ENCODE results near the gene NAV3. TPM values are rescaled to one million over a fixed set of nuclear protein-coding genes. Genes with fewer than 3 reads are reported as not detected.
"Not testable (repeated sequence)": the region's sequence is repeated elsewhere in the genome, so short reads cannot be mapped to it uniquely, and the experiment has no call there.

Gene NAV3
- total and polyA plus RNA-seq, 10 donors, result 0.74 to 111 (median 40.4) TPM

DNA sequence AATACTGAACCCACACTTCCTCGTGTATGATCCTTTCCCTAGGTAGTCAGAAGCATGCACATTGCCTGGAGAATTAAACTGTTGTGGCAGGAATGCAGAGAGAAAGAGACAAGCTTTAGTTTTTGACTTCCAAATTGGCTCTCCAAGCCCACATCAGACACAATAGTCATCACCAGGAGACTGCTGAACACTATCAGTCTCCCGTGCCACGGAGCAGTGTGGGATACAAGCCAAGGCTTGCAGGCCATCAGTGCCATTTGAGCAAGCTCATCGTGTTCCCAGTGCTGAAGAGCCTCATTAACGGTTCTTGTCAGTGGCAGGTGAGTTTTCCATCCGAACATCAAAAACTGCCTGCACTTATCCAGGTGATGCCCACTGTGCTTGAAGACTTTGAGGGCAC, 410.8 kb downstream of the NAV3 start:
- H3K27me3 ChIP-seq (replicated peaks in 1 of 7), result no peaks in the 10 kb centered on the region
- H3K4me3 ChIP-seq, result no peak overlapping the region
- intact Hi-C loops (cut with DNase I; ENCODE audit: low total_unique reads), result no loop called here
- TF ChIP-seq, protein P1, sequence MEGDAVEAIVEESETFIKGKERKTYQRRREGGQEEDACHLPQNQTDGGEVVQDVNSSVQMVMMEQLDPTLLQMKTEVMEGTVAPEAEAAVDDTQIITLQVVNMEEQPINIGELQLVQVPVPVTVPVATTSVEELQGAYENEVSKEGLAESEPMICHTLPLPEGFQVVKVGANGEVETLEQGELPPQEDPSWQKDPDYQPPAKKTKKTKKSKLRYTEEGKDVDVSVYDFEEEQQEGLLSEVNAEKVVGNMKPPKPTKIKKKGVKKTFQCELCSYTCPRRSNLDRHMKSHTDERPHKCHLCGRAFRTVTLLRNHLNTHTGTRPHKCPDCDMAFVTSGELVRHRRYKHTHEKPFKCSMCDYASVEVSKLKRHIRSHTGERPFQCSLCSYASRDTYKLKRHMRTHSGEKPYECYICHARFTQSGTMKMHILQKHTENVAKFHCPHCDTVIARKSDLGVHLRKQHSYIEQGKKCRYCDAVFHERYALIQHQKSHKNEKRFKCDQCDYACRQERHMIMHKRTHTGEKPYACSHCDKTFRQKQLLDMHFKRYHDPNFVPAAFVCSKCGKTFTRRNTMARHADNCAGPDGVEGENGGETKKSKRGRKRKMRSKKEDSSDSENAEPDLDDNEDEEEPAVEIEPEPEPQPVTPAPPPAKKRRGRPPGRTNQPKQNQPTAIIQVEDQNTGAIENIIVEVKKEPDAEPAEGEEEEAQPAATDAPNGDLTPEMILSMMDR (IDR thresholded peaks at IDR 0.05 in 8 of 11, conservative IDR thresholded peaks at IDR 0.05 in 3 of 11), result no peak
- no peak for TF ChIP-seq POLR2AphosphoS5 (IDR thresholded peaks at IDR 0.05)
- no peak for TF ChIP-seq POLR2A (IDR thresholded peaks at IDR 0.05)
- no peak overlapping the region for H3K27ac ChIP-seq
- no peak for DNase-seq
- WGBS, 5 donors, result 75 to 87% (median 84%) methylated on average over 4 to 6 of the region's 6 CpGs
- H3K36me3 ChIP-seq, result no peaks in the 10 kb centered on the region
- H3K9me3 ChIP-seq, result no peaks in the 10 kb centered on the region
- H3K4me1 ChIP-seq, result no peaks in the 10 kb centered on the region

DNA sequence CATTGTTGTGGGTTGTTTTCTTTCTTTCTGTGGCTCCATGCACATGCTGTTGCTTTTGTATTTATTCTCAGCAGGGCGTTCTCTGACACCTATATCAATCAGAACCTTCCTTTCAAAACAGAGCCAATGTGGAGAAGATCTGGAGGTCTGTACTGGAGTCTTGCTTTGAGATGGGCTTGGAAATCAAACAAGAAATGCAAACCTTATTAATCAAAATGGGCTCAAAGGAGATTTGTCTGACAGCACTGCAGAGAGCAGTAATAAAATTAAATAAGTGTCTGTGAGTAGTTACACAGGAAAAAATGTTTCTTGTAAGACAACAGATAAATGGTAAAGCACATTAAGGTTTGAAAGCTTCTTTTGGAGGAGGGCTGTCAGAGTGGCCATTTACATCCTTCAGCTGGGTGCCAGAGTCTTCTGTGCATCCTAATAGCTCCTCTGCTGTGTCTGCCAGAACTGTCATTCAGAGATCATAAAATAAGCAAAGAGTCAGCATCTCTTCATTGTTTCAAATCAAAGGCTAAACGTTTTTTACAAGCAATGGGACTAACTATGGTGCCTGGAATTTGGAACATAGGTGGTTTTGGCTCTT, 414.3 kb downstream of the NAV3 start:
- TF ChIP-seq POLR2A (IDR thresholded peaks at IDR 0.05) (no peak), POLR2AphosphoS5 (IDR thresholded peaks at IDR 0.05) (no peak)
- TF ChIP-seq, protein P1 (IDR thresholded peaks at IDR 0.05 in 8 of 11, conservative IDR thresholded peaks at IDR 0.05 in 3 of 11), result no peak
- H3K27ac ChIP-seq, result no peak overlapping the region
- H3K4me3 ChIP-seq, result no peak overlapping the region
- H3K4me1 ChIP-seq, result no peaks in the 10 kb centered on the region
- 30 to 41% (median 35%) methylated on average over 2 of the region's 2 CpGs for WGBS, 5 donors
- H3K36me3 ChIP-seq, result no peaks in the 10 kb centered on the region
- no peaks in the 10 kb centered on the region for H3K27me3 ChIP-seq (replicated peaks in 1 of 7)
- intact Hi-C loops (cut with DNase I; ENCODE audit: low total_unique reads), result no loop called here
- H3K9me3 ChIP-seq, result no peaks in the 10 kb centered on the region
- no peak for DNase-seq

DNA sequence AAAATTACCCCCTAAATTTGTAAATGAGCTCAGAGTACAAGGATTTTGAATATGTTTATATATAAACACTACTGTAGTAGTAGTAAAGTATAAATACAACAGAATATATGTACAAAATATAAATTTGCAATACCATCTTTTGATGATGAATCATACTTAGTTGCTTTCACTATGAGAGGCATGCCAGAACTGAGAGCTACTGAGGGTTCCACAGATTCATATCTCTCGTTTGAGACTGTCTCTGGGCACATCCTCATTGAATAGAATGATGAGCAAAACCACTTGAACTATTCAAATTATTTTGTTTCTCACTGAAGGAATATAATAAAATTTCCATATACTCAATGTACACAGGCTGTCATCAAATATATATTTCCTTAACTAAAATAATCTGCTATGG, 417.6 kb downstream of the NAV3 start:
- peaks cover 0 to 7% (median 0%) of the 10 kb centered on the region in 8 donors for H3K9me3 ChIP-seq
- no peaks in the 10 kb centered on the region for H3K27me3 ChIP-seq (replicated peaks in 1 of 7)
- intact Hi-C loops (cut with DNase I; ENCODE audit: low total_unique reads), result no loop called here
- H3K4me1 ChIP-seq, result no peaks in the 10 kb centered on the region
- DNase-seq, result no peak
- H3K4me3 ChIP-seq, result no peak overlapping the region
- H3K36me3 ChIP-seq, result no peaks in the 10 kb centered on the region
- TF ChIP-seq, protein P1 (IDR thresholded peaks at IDR 0.05 in 8 of 11, conservative IDR thresholded peaks at IDR 0.05 in 3 of 11), result no peak
- TF ChIP-seq POLR2AphosphoS5 (IDR thresholded peaks at IDR 0.05) (no peak), POLR2A (IDR thresholded peaks at IDR 0.05) (no peak)
- WGBS, 5 donors, result 41 to 72% (median 56%) methylated on average over 1 of the region's 1 CpG
- no peak overlapping the region for H3K27ac ChIP-seq

DNA sequence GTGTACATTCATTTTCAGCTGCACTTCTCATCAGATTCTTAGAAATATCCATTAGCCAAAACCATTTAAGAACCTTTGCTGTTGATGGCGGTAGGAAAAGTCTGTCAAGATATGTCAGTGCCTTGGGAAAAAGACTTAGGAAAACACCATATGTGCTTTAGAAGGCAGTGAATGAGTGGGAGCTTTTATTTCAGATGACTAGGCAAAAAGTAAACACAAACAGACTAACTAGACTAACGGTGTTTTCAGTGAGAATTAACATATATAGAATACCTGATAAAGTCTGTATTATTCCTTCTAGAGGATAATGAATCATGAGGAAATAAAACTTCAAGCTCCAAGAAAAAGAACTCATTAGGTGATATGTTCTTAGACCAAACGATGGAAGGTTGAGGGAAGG, 418.9 kb downstream of the NAV3 start:
- no peak overlapping the region for H3K4me3 ChIP-seq
- WGBS, 5 donors, result 74 to 88% (median 78%) methylated on average over 3 of the region's 3 CpGs
- no peak for DNase-seq

DNA sequence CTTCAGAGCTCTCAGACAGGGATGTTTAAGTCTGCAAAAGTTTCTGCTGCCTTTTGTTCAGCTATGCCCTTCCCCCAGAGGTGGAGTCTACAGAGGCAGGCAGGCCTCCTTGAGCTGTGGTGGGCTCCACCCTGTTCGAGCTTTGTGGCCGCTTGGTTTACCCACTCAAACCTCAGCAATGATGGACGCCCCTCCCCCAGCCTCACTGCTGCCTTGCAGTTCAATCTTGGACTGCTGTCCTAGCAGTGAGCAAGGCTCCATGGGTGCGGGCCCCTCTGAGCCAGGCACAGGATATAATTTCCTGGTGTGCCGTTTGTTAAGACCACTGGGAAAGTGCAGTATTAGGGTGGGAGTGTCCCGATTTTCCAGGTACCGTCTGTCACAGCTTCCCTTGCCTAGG, 427.0 kb downstream of the NAV3 start:
- H3K4me1 ChIP-seq; H3K27ac ChIP-seq; H3K4me3 ChIP-seq; H3K27me3 ChIP-seq (replicated peaks in 1 of 7); intact Hi-C loops (cut with DNase I; ENCODE audit: low total_unique reads); DNase-seq; H3K36me3 ChIP-seq: not testable (repeated sequence)
- 84 to 95% (median 91%) methylated on average over 6 to 7 of the region's 7 CpGs for WGBS, 5 donors
- H3K9me3 ChIP-seq, result peaks cover 0 to 23% (median 10%) of the 10 kb centered on the region in 8 donors

More for the DNA sequence above, 418.9 kb downstream of the NAV3 start:
- Histone ChIP-seq H3K27me3 (replicated peaks in 1 of 7) (no peaks in the 10 kb centered on the region), H3K27ac (no peak overlapping the region), H3K36me3 (no peaks in the 10 kb centered on the region), H3K4me1 (no peaks in the 10 kb centered on the region), H3K9me3 (peaks cover 0 to 14% (median 0%) of the 10 kb centered on the region in 8 donors)
- TF ChIP-seq POLR2AphosphoS5 (IDR thresholded peaks at IDR 0.05) (no peak), POLR2A (IDR thresholded peaks at IDR 0.05) (no peak)
- TF ChIP-seq, protein P1 (IDR thresholded peaks at IDR 0.05 in 8 of 11, conservative IDR thresholded peaks at IDR 0.05 in 3 of 11), result no peak
- intact Hi-C loops (cut with DNase I; ENCODE audit: low total_unique reads), result no loop called here

Measured in spleen (tissue), 11 donors.